ENCODE results near the gene RBBP5.

The RBBP5 gene

DNA sequence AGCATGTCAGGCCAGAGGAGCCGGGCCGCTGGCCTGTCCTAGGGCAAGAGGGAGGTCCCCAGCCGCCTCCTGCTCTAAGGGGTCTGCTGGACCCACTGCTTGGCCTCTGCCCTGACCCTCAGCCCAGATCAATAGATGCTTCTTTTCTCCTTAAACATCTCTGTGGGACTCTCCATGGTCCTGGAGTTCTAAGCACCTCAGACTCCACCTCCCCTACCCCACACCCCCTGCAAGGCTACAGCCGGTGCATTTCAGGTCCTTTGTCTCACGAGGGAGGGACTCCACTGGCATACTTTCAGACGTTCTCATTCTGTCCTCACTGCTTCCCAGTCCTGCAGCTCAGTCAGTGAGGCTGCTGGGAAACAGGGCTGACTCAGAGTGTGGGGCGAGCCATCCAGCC is 67.8 kb downstream of the RBBP5 start:
- DNase-seq, result no peak

DNA sequence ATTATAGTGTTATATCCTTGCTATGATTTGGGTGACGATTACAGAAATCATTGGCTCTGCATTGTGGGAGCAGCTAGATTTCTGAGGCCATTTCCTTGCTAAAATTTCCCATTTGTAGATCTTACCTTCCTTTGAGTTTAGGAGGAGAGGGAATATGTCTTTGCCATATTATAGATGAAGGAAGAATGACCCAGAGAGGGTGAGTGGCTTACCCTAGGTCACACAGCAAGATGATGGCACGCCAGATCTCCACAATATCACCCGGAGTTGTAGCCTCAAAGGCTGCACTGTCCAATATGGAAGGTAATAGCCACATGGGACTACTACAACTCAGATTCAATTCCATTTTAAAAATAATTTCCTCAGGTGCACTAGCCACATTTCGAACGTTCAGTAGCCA is 68.5 kb downstream of the RBBP5 start:
- DNase-seq, result no peak

GRCh38 chr1:205052690-205053089 is 69.1 kb downstream of the RBBP5 start:
- no peak for DNase-seq

DNA sequence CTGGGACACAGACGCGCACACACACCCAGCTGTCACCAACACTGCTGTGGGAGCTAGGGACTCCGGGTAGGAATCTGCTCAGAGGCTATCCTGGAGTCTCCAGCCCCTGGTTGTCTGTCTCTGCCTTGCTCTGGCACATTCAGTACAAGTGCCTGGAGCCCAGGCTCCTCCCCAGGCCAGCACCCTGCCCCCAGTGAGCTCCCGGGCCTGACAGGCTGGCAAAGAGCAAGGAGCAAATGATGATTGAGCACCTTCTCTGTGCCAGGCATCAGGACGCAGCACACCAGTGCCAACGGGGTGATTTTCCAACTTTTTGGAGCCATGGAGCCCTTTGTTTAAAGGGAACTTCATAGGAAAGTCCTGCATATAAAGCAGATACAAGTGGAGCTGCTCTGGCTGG is 72.3 kb downstream of the RBBP5 start:
- no peak for DNase-seq

DNA sequence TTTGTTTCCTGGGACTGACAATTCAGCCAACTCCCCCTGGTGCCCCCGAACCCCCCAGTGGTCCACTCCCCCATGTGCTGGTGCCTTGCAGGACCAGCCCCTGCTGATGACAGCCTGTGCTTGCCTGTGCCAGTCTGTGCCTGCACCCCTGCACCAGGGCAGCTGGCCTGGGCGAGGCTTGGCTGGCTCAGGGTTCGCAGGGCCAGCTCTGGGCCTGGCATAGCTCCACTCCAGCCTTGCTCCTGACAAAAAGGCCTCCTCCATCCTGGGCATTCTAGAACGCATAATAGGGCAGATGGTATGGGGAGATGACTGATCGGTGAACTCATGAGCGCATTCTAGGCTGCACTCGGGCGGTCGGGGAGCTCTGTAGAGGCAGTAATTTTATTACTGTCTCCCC is 73.4 kb downstream of the RBBP5 start:
- no peak for DNase-seq

DNA sequence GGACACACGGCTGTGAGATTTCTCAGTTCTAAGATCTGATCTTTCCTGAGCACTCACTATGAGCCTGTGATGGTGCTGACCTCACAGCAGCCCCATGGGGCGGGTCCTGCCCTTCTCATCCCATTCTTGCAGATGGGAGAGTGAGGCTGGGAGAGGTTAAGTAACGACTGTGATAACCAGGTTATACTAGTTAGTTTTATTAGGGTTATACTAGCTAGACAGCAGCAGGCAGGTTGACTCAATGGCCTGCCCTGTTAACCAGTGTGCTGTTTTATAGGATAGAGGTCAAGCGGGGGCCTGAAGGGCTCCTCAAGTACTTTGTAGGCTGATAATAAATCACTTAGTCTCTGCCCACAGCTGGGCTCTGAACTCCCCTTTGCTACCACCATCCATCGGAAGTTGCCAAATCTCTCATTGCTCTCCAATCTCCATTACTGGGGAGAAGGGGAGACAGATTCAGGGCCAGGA is 74.0 kb downstream of the RBBP5 start:
- no peak for DNase-seq

DNA sequence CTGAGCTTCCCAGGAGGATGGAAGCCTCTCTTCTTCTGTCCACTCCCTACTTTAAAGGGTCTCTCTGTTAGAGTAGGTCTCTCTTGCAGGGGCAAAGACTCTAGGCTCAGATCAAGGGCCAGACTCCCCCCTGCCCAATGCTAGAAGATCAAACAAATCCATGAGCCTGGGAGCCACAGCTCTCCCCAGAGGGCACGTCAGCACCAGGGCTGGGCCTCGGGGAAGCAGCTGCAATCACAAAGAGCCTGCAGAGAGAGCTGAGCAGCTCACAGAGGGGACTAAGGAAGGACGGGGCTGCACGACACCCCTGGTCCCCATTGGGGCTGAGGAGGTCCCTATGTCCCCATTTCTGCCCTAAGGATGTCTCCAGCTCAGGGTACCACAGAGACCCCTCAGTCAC is 74.9 kb downstream of the RBBP5 start:
- DNase-seq, result no peak

DNA sequence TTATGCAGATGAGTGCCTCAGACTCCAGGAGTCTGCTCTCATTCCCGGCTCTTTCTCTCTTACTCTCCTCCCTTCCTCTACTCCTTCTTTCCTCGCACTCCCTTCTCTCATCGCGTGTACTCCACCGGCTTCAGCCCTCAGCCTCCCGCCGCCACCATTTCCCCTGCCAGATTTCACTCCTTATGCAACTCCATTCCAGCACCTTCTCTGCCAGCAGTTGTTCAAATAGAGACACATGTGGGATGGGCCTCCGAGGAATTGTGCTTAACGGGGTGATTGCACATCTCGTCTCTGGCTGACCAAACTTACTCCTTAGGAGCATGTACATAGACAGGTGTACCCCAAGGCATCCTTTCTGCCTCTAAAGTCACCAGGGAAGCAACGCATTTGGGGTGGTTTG is 76.6 kb downstream of the RBBP5 start:
- no peak for DNase-seq

GRCh38 chr1:205044741-205045140 is 77.0 kb downstream of the RBBP5 start:
- no peak for DNase-seq

GRCh38 chr1:205043866-205044265 is 77.9 kb downstream of the RBBP5 start:
- DNase-seq, result no peak

- no peak for DNase-seq
Measured at GRCh38 chr1:205042911-205043806, 78.6 kb downstream of the RBBP5 start, which contains the start of gene CNTN2. Gene CNTN2 (plus strand): TSS chr1:205043212. CDS start chr1:205053186, 9,974 bp downstream.

DNA sequence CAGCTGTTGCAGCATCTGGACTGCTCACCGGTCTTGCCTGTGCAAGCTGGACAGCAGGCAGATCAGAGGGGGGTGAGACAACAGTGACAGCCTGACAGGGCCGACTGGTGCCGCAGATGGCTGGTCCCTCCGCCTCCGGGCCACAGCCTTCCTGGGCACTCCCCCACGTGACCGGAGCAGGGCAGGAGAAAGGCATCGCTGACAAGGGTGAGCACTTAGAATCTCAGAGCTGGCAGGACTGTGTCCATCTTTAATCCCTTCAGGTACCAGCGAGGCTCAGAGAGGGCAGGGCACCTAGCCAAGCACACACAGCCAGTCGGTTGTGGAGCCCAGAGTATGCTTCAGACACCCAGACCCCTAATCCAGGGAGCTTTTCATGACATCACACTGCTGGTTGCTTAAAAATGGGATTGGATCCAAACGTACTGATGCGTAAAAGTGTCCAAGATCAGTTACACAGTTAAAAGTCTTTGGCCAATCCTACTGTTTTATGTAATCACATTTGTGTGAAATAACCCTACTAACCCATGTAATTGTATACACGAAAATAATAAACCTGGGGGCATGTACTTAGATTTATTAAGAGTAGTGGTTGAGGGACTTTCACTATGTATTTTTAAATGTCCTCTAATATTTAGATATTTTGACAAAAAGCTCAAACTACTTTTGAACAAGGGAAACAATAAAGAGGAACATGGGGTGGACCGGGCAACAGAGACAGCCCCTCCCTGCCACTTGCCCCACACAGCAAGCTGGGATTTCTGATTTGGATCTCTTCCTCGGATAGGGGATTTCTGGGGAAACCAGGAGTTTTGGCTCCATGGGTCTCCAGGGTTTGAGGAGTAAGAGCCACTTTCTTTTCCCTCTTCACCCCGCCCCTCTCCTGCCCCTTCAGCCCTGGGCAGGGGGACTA is 79.5 kb downstream of the RBBP5 start:
- no peak for DNase-seq

DNA sequence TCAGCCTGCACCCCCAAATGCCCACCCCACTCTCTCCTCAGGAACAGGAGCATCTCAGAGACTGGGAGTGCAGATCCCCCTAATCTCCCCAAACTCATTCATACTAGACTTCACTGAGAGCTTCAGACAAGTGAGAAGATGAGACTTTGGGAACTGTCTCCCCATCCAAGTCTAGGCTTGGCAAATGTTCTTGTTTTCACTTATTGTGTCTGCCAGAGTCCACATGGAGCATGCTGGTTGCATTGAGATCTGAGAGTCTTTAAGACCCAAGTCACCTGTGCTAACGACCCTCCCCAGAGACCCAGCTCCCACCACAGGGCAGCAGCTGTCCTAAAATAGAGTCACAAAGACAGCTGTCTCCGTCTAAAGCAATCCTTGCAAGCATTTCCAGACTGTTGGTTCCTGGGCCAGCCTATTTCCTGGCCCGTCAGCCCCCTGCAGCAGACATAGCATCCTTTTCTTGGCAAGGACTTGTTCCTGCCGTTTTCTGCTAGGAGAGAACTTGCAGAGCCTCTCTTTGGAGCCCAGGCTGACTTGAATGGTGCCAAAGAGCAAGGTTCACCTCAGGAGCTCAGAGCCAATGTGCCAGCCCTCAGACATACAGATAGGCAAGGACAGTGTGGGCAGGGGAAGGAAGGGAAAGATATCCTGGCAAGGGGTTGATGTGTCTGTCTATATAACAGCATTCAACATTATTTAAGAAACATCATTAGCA is 80.6 kb downstream of the RBBP5 start:
- DNase-seq, result no peak

GRCh38 chr1:205038132-205038786 is 83.5 kb downstream of the RBBP5 start:
- no peak for DNase-seq

- no peak for DNase-seq
Measured at GRCh38 chr1:205037539-205037938, 84.2 kb downstream of the RBBP5 start.

Measured in NCI-H526 treated with DMSO at 0.1 percent for 48 hours (cell line).